GM12878 (cell line): ENCODE measurements around the gene FRMD8. TPM values are rescaled to one million over a fixed set of nuclear protein-coding genes. Genes with fewer than 3 reads are reported as not detected.

Source experiments
- ATF2 ChIP-seq: IDR thresholded peaks from 2 replicates; pipeline ENCODE4 v1.6.1; 2012; ENCODE audit warnings: low read length, inconsistent platforms
- CHD2 ChIP-seq: IDR thresholded peaks from 2 replicates; pipeline ENCODE4 v1.6.1; 2011; ENCODE audit warnings: low read depth, low read length, improper control_type of control experiment, borderline replicate concordance
- CREM ChIP-seq: IDR thresholded peaks from 2 replicates; pipeline ENCODE4 v1.6.1; 2014; ENCODE audit warnings: antibody characterized with exemption, low read depth
- DPF2 ChIP-seq: fragments of 450-650 bp; IDR thresholded peaks from 2 replicates; pipeline ENCODE4 v1.6.1; 2017; ENCODE audit warnings: mild to moderate bottlenecking
- HDGF ChIP-seq: fragments of 450-650 bp; IDR thresholded peaks from 2 replicates; pipeline ENCODE4 v1.6.1; 2016; ENCODE audit warnings: antibody characterized with exemption
- MLLT1 ChIP-seq: fragments of 450-650 bp; IDR thresholded peaks from 2 replicates; pipeline ENCODE4 v1.6.1; 2016; ENCODE audit warnings: mild to moderate bottlenecking
- NR2C2 ChIP-seq: IDR thresholded peaks from 2 replicates; pipeline ENCODE4 v1.6.1; 2011; ENCODE audit warnings: borderline replicate concordance, low read depth; ENCODE audit not compliant: control insufficient read depth, insufficient read length
- NRF1 ChIP-seq: conservative IDR thresholded peaks from 2 replicates; pipeline ENCODE4 v1.6.1; 2011; ENCODE audit warnings: mild to moderate bottlenecking, low read depth, low read length, improper control_type of control experiment
- PAX5 ChIP-seq: IDR thresholded peaks from 2 replicates; pipeline ENCODE4 v1.6.1; 2011; ENCODE audit warnings: low read depth, low read length, borderline replicate concordance
- PAX8 ChIP-seq: fragments of 450-650 bp; IDR thresholded peaks from 2 replicates; pipeline ENCODE4 v1.6.1; 2017; ENCODE audit warnings: mild to moderate bottlenecking, moderate library complexity
- RELA ChIP-seq: fragments of 450-650 bp; IDR thresholded peaks from 2 replicates; pipeline ENCODE4 v1.8.0; 2014; ENCODE audit warnings: borderline replicate concordance; ENCODE audit not compliant: partially characterized antibody
- SKIL ChIP-seq: fragments of 450-650 bp; IDR thresholded peaks from 2 replicates; pipeline ENCODE4 v1.6.1; 2017; ENCODE audit warnings: mild to moderate bottlenecking, low read depth, inconsistent platforms; ENCODE audit not compliant: poor library complexity, severe bottlenecking
- SREBF1 ChIP-seq: IDR thresholded peaks from 2 replicates; pipeline ENCODE4 v1.6.1; 2012; ENCODE audit warnings: mild to moderate bottlenecking, low read length
- SREBF2 ChIP-seq: IDR thresholded peaks from 2 replicates; pipeline ENCODE4 v1.6.1; 2012; ENCODE audit warnings: mild to moderate bottlenecking, low read length
- TBL1XR1 ChIP-seq: IDR thresholded peaks from 2 replicates; pipeline ENCODE4 v1.6.1; 2012; ENCODE audit warnings: low read depth, low read length, improper control_type of control experiment
- YY1 ChIP-seq: IDR thresholded peaks from 2 replicates; pipeline ENCODE4 v1.6.1; 2011; ENCODE audit warnings: low read depth, mild to moderate bottlenecking, low read length
- ZBTB11 ChIP-seq: fragments of 450-650 bp; formaldehyde crosslinking; IDR thresholded peaks from 2 replicates; pipeline ENCODE4 v1.5.0; 2022; ENCODE audit warnings: mild to moderate bottlenecking, missing genetic modification characterization
- ZNF687 ChIP-seq: fragments of 450-650 bp; IDR thresholded peaks from 2 replicates; pipeline ENCODE4 v1.6.1; 2017; ENCODE audit warnings: mild to moderate bottlenecking, moderate library complexity
- polyA plus RNA-seq, 11 experiments: library from polyadenylated mRNA; depleted of rRNA in 4 of 11; unstranded in 6 of 11; stranded (reverse) in 5 of 11; fragments of >200 nt; fragmentation: Nextera tagmentation in 4 of 11; fragmentation: Illumina TruSeq in 1 of 11; extraction: Ambion mirVana in 4 of 11; extraction: Trizol in 1 of 11; gene quantifications; 1 replicate in 1 of 11; 2 replicates in 10 of 11; pipeline versions ENCODE4 v1.2.1 to v1.2.3, GENCODE V29; 2011 to 2016; ENCODE audit warnings: inconsistent platforms in 2 of 11, missing spikeins in 2 of 11, low read depth in 1 of 11
- total RNA-seq, 4 experiments: library from RNA; depleted of rRNA in 3 of 4; stranded (reverse); fragments of >200 nt in 3 of 4; fragmentation: Illumina TruSeq in 1 of 4; extraction: Trizol in 1 of 4; gene quantifications; 2 replicates each; pipeline versions ENCODE4 v1.2.1 to v1.2.3, GENCODE V29; 2013 to 2021

FRMD8 gene
- total and polyA plus RNA-seq, 10 of the 15 experiments (the other 5 are each of a cell fraction or from before 2014, with no cell fraction given) = 8.3 to 69.4 (median 28.0) TPM

- no peak; the same call in 1 of the 2 replicates for TF ChIP-seq MLLT1
- no peak for TF ChIP-seq YY1
- 0 out of 2 replicates have a peak, but pooled peaks have one; percentile 38 for TF ChIP-seq DPF2
- TF ChIP-seq SREBF2 = no peak
- no peak for TF ChIP-seq TBL1XR1
- no peak for TF ChIP-seq CHD2
- no peak for TF ChIP-seq PAX5
- 0 out of 2 replicates have a peak, but pooled peaks have one; percentile 51 for TF ChIP-seq HDGF
- no peak for TF ChIP-seq SREBF1
- no peak for TF ChIP-seq NR2C2
- no peak for TF ChIP-seq PAX8
- no peak for TF ChIP-seq ATF2
- TF ChIP-seq NRF1 = no peak
- TF ChIP-seq ZBTB11 (CRISPR knock-in tag) = peak; percentile 40
- TF ChIP-seq RELA = no peak
- TF ChIP-seq SKIL = no peak
- TF ChIP-seq ZNF687 = no peak; the same call in 1 of the 2 replicates
- TF ChIP-seq CREM = no peak
Observed at GRCh38 chr11:65429724-65430405, 43.4 kb downstream of the FRMD8 start (continued).
